SK-N-MC (cell line): ENCODE measurements around the gene MED27.

ENCODE experiments used
- DNase-seq: peaks from one replicate; pipeline ENCODE4 v3.0.0-alpha.2; 2011; ENCODE audit warnings: low read depth, low spot score
- H3K27ac ChIP-seq: fragments of 200-600 bp; sonication (generic); 2 replicates; pipeline ENCODE4 v1.5.1; 2016; ENCODE audit warnings: mixed run types
- H3K36me3 ChIP-seq: fragments of 200-600 bp; sonication (generic); 2 replicates; pipeline ENCODE4 v1.6.1; 2017; ENCODE audit warnings: antibody characterized with exemption, low read length, mixed read lengths; ENCODE audit not compliant: insufficient read depth
- H3K4me3 ChIP-seq: fragments of 200-600 bp; sonication (generic); 2 replicates; pipeline ENCODE4 v1.5.1; 2016
- H3K9ac ChIP-seq: fragments of 200-600 bp; sonication (generic); 2 replicates; pipeline ENCODE4 v1.8.0; 2017; ENCODE audit warnings: mixed run types, mixed read lengths; ENCODE audit not compliant: insufficient read length
- H3K9me3 ChIP-seq: fragments of 200-600 bp; sonication (generic); 2 replicates; pipeline ENCODE4 v1.6.1; 2017; ENCODE audit warnings: low read depth, mild to moderate bottlenecking, antibody characterized with exemption, low read length, moderate library complexity, mixed read lengths
- EZH2 ChIP-seq: fragments of 200-600 bp; sonication (generic); IDR thresholded peaks from one replicate; pipeline ENCODE4 v1.6.1; 2017; ENCODE audit warnings: antibody characterized with exemption
- FOXP2 ChIP-seq: optimal IDR thresholded peaks from 2 replicates; pipeline ENCODE3; 2011; ENCODE audit warnings: mild to moderate bottlenecking, moderate library complexity; ENCODE audit not compliant: insufficient read depth; ENCODE audit errors: extremely low read length, control extremely low read depth
- POLR2AphosphoS5 ChIP-seq: IDR thresholded peaks from 2 replicates; pipeline ENCODE4 v1.6.1; 2012; ENCODE audit warnings: mild to moderate bottlenecking, low read depth, low read length, borderline replicate concordance

MED27 gene

DNA sequence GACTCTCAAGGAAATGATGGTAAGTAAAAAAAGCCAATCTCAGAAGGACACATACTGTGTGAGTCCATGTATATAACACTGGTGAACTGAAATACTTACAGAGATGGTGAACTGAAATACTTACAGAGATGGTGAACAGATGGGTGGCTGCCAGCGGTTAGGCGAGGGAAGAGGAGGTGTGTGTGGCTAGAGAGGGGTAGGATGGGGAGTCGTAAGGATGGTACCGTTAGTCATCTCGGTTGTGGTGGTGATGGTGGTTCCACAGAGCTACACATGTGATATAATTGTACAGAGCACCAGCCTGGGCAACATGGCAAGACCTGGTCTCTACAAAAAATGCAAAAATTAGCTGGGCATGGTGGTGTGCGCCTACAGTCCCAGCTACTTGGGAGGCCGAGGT lies 226.2 kb downstream of the MED27 start:
- no peaks in the 10 kb centered on the region for H3K9me3 ChIP-seq
- no peaks in the 10 kb centered on the region for H3K36me3 ChIP-seq
- H3K4me3 ChIP-seq, result no peak overlapping the region
- H3K9ac ChIP-seq, result no peak overlapping the region
- H3K27ac ChIP-seq, result no peak overlapping the region
- TF ChIP-seq EZH2, result no peak
- TF ChIP-seq FOXP2, result no peak
- no peak for DNase-seq

DNA sequence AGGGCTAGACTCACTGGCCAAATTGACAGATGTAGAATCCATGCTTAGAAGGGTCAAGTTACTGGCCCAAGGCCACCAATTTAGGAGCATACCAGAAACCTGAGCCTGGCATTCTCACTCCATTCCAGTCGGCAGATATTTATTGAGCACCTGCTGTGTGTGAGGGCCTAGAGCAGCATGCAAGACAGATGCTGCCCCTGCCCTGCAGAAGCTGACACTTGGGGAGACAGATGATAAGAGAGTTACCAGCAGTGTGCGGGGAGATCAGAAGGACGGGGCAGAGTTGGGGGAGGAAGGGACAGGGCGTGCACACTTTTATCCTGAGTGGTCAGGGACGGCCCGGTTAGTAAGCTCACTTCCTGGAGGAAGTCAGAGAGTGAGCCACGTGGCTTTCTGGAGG lies 228.3 kb downstream of the MED27 start:
- TF ChIP-seq FOXP2 (no peak), POLR2AphosphoS5 (no peak), EZH2 (no peak)
- H3K4me3 ChIP-seq, result no peak overlapping the region
- no peaks in the 10 kb centered on the region for H3K9me3 ChIP-seq
- H3K9ac ChIP-seq, result no peak overlapping the region
- no peak overlapping the region for H3K27ac ChIP-seq
- H3K36me3 ChIP-seq, result no peaks in the 10 kb centered on the region
- DNase-seq, result no peak

DNA sequence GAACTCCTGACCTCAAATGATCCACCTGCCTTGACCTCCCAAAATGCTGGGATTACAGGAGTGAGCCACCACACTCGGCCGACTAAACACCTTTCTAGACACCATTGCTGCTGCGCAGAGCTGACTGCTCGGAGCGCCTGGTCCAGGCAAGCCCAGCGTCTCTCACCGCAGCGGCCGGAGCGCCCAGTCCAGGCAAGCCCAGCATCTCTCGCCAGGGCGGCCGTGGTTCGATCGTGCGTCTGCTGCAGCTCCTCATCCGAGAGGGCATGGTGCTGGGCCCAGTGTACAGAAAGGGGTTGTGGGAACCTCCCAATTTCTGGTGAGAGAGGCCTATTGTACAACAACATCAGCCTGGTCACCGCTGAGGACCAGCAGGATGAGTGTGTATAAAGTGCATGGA lies 230.3 kb downstream of the MED27 start:
- DNase-seq, result no peak
- H3K9ac ChIP-seq, result no peak overlapping the region
- H3K27ac ChIP-seq, result no peak overlapping the region
- no peak for TF ChIP-seq POLR2AphosphoS5
- no peak for TF ChIP-seq FOXP2
- no peak for TF ChIP-seq EZH2
- no peaks in the 10 kb centered on the region for H3K36me3 ChIP-seq
- no peak overlapping the region for H3K4me3 ChIP-seq
- H3K9me3 ChIP-seq, result no peaks in the 10 kb centered on the region

DNA sequence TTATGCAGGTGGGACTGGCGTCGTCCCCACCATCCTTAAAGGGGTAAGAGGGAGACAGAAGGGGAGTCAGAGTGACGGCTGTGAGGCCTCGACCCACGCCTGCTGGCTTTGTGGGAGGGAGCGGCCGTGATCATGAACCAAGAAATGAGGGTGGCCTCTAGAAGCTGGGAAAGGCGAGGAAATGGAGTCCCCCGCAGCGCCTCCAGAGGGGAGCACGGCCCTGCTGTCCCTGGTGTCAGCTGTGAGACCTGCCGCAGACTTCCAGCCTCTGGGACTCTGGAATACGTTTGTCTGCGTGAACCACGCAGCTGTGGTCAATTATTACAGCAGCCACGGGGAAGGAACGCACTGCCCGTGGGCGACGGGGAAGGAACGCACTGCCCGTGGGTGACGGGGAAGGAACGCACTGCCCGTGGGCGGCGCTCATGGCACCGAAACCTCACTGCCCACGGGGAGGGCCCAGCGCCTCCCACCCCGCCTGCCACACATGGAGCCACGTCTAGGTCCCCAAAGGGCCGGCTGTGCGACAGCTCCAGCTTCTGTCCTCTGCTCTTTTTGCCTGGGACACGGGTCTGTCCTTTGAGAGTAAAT lies 231.0 kb downstream of the MED27 start:
- DNase-seq, result no peak
- H3K36me3 ChIP-seq, result no peaks in the 10 kb centered on the region
- H3K9ac ChIP-seq, result no peak overlapping the region
- no peak overlapping the region for H3K4me3 ChIP-seq
- no peaks in the 10 kb centered on the region for H3K9me3 ChIP-seq
- no peak overlapping the region for H3K27ac ChIP-seq
- TF ChIP-seq FOXP2, result no peak
- no peak for TF ChIP-seq EZH2
- TF ChIP-seq POLR2AphosphoS5, result no peak

DNA sequence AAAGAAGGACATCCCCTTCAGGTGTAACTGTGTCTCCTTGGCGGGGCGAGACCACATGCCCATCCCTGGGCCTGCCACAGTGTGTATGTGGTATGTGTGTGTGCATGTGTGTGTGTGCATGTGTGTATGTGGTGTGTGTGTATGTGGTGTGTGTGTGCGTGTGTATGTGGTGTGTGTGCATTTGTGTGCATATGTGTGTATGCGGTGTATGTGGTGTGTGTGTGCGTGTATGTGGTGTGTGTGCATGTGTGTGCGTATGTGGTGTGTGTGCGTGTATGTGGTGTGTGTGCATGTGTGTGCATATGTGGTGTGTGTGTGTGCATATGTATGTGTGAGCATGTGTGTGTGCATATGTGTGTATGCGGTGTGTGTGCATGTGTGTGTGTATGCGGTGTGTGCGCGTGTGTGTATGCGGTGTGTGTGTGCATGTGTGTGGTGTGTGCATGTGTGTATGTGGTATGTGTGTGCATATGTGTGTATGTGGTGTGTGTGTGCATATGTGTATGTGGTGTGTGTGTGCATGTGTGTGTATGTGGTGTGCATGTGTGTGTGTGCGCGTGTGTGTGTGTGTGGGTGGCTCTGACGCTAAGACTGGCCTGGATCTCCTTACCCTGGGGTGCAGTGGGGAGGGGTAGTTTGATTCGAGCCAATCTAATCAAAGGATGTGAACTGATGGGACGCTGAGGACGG lies 231.9 kb downstream of the MED27 start:
- Histone ChIP-seq H3K9ac (no peak overlapping the region), H3K36me3 (no peaks in the 10 kb centered on the region)
- TF ChIP-seq POLR2AphosphoS5, result no peak
- no peak for TF ChIP-seq EZH2
- TF ChIP-seq FOXP2, result no peak

DNA sequence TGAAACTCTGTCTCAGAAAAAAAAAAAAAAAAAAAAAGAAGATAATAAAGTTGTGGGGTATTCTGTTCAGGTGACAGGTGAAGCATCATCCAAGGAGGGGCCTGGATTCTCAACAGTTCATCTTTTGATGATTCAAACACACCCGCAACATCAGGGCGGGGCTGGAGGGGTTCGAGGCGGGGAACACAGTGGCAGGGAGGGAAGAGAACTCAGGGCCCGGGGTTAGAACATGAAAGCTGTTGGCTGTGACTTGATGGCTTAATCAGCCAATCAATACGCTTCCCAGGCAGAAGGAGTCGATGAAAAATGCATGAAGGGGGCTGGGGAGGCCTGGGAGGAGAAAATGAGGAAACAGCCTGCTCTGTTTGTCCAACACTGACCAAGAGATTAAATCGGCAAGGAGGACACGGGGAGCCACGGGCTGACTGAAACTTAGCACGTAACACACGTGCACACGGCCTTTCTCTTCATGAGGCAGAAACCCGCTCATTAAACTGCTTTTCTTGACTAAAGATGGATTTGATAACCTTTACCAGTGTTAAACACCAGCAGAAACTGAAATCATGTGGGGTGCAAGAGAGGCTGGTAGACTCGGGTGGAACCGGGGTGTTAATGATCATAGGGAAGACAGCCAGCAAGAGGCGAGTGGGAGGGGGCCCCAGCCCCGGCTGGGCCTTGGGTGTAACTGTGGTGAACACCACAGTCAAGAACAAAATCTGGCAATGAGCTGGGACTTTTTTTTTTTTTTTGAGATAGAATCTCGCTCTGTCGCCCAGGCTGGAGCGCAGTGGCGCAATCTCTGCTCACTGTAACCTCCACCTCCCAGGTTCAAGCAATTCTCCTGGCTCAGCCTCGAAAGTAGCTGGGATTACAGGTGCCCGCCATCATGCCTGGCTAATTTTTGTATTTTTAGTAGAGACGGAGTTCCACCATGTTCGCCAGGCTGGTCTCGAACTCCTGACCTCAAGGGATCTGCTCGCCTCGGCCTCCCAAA lies 234.1 kb downstream of the MED27 start:
- DNase-seq, result no peak
- H3K9ac ChIP-seq, result no peak overlapping the region
- no peak overlapping the region for H3K4me3 ChIP-seq
- H3K9me3 ChIP-seq, result no peaks in the 10 kb centered on the region
- no peak overlapping the region for H3K27ac ChIP-seq
- H3K36me3 ChIP-seq, result no peaks in the 10 kb centered on the region
- TF ChIP-seq POLR2AphosphoS5, result no peak
- TF ChIP-seq FOXP2, result no peak
- TF ChIP-seq EZH2, result no peak

More for the DNA sequence above, 231.9 kb downstream of the MED27 start:
- no peak overlapping the region for H3K4me3 ChIP-seq
- no peak overlapping the region for H3K27ac ChIP-seq
- no peak for DNase-seq
- no peaks in the 10 kb centered on the region for H3K9me3 ChIP-seq

DNA sequence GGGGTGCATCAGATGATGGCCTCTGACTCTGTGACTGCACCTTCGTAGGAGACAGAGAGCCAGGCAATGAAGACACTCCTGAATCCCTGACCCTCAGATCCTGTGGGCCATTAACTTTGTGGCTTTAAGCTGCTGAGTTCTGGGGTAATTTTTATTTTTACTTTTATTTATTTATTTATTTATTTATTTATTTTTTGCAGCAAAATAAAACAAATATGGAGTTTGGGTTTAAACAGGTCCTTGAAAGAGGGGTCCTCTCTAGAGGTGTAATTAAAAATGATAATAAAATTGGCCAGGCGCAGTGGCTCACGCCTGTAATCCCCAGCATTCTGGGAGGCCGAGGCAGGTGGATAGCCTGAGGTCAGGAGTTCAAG lies 234.9 kb downstream of the MED27 start:
- H3K9me3 ChIP-seq, result no peaks in the 10 kb centered on the region

DNA sequence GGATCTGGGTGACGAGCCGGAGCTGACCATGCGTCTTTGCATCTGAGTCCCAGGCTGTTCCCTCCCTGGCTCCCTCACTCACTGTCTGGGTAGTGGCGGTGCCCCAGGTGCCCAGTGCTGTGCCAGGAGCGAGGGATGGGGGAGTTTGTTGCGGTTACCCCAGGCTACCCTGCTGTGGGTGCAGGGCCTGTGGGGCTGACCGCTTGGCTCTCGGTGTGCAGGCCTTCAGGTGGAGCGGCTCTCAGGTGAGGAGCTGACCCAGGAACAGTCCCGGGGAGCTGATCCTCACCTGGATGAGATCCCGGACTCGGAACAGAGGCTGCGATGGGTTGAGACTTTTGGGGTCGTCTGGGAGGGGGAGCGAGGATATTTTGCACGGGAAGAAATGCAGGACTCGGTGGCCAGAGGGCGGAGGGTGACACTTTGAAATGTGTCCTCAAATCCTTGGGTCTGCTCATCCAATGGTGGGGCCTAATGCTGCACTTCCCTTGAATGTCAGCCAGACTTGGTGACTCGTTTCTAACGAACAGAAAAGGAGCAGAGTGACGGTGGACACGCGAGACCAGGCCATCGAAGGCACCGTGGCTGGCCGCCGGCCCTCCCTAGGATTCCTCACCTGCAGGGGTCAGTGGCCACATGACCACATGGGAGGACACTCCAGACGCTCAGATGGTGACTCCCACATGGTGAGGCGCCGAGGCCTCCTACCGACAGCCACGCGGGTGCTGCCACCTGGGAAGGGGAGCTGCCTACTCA lies 235.5 kb downstream of the MED27 start:
- no peak overlapping the region for H3K27ac ChIP-seq
- no peaks in the 10 kb centered on the region for H3K9me3 ChIP-seq
- DNase-seq, result no peak
- no peak overlapping the region for H3K4me3 ChIP-seq
- H3K9ac ChIP-seq, result no peak overlapping the region
- no peak for TF ChIP-seq EZH2
- TF ChIP-seq POLR2AphosphoS5, result no peak
- TF ChIP-seq FOXP2, result no peak
- no peaks in the 10 kb centered on the region for H3K36me3 ChIP-seq

More for the DNA sequence above, 234.9 kb downstream of the MED27 start:
- TF ChIP-seq EZH2, result no peak
- TF ChIP-seq POLR2AphosphoS5, result no peak
- TF ChIP-seq FOXP2, result no peak
- Histone ChIP-seq H3K36me3 (no peaks in the 10 kb centered on the region), H3K4me3 (no peak overlapping the region), H3K9ac (no peak overlapping the region), H3K27ac (no peak overlapping the region)
- no peak for DNase-seq
